ENCODE results near the gene EPHB4. TPM values are rescaled to one million over a fixed set of nuclear protein-coding genes. Genes with fewer than 3 reads are reported as not detected.

The EPHB4 gene
- total RNA-seq, 1 experiment from 2014 or later, result 135 TPM

GRCh38 chr7:100778061-100778621 lies 49.2 kb downstream of the EPHB4 start:
- H3K4me1 ChIP-seq (ENCODE audit: insufficient read depth, low read length), result no peaks in the 10 kb centered on the region
- no peak overlapping the region for H3K9ac ChIP-seq (ENCODE audit: extremely low read depth, insufficient read length, low read length)
- no peak overlapping the region for H3K4ac ChIP-seq (ENCODE audit: low read depth, low read length)
- H3K9me3 ChIP-seq (ENCODE audit: control insufficient read depth, low read depth, low read length), result no peaks in the 10 kb centered on the region
- H2BK120ac ChIP-seq (ENCODE audit: low read depth, low read length, poor library complexity, severe bottlenecking), result no peak overlapping the region
- no peak overlapping the region for H4K91ac ChIP-seq (ENCODE audit: insufficient read length, low read depth, low read length)
- H3K23ac ChIP-seq (ENCODE audit: insufficient read length, low read depth, low read length), result no peak overlapping the region
- H3K79me2 ChIP-seq (ENCODE audit: insufficient read depth, low read length), result no peaks in the 10 kb centered on the region
- no peak overlapping the region for H3K56ac ChIP-seq (ENCODE audit: insufficient read length, low read depth, low read length)
- H2AFZ ChIP-seq (ENCODE audit: low read length), result no peak overlapping the region
- H3K18ac ChIP-seq (ENCODE audit: insufficient read length, low read depth, low read length), result no peak overlapping the region
- no peak overlapping the region for H2AK5ac ChIP-seq (ENCODE audit: insufficient read length, low read length)
- no peak for DNase-seq
- no peak overlapping the region for H2BK12ac ChIP-seq (ENCODE audit: insufficient read length, low read depth, low read length)
- no peak overlapping the region for H3T11ph ChIP-seq (ENCODE audit: low read length)
- Mint-ChIP-seq H3K9me3 (no peaks in the 10 kb centered on the region), H3K27me3 (ENCODE audit: low read depth) (peaks cover 4% of the 10 kb centered on the region), H3K27ac (0 out of 7 replicates have a peak overlapping the region, but pooled peaks of 1 of the 3 experiments have one; percentile 44), H3K4me3 (no peak overlapping the region), H3K36me3 (ENCODE audit: insufficient read depth in 1 of 3, low read depth in 3 of 3) (no peaks in the 10 kb centered on the region), H3K4me1 (no peaks in the 10 kb centered on the region; a peak in 1 of 4 replicates)
- no peak overlapping the region for H2BK5ac ChIP-seq (ENCODE audit: insufficient read length, low read length)
- no peaks in the 10 kb centered on the region for H3K23me2 ChIP-seq (ENCODE audit: insufficient read length, low read depth, low read length, poor library complexity, severe bottlenecking)
- no peak for TF ChIP-seq CTCF (conservative IDR thresholded peaks at IDR 0.05)
- H4K5ac ChIP-seq (ENCODE audit: insufficient read length, low read depth, low read length), result no peak overlapping the region
- H3K14ac ChIP-seq (ENCODE audit: insufficient read depth, low read length), result no peak overlapping the region
- H4K8ac ChIP-seq (replicated peaks; ENCODE audit: insufficient read length, low read depth, low read length), result no peak overlapping the region
- no peak overlapping the region for H2BK20ac ChIP-seq (ENCODE audit: low read depth, low read length, poor library complexity, severe bottlenecking)
- no peaks in the 10 kb centered on the region for H3K79me1 ChIP-seq (ENCODE audit: insufficient read depth, low read depth, low read length, poor library complexity, severe bottlenecking)
- H3K27me3 ChIP-seq (ENCODE audit: insufficient read depth, low read length), result no peaks in the 10 kb centered on the region
- H3K4me2 ChIP-seq (ENCODE audit: insufficient read depth, insufficient read length, low read length), result no peak overlapping the region
- no CpG with 5 or more reads among the region's 6 CpGs for WGBS (ENCODE audit: extremely low coverage, insufficient read length, low lambda C conversion rate)
- no peak overlapping the region for H2BK15ac ChIP-seq (ENCODE audit: low read depth, low read length)
- H3K27ac ChIP-seq (ENCODE audit: insufficient read length, low read depth, low read length), result no peak overlapping the region
- no peaks in the 10 kb centered on the region for H4K20me1 ChIP-seq (ENCODE audit: control insufficient read depth, insufficient read depth, insufficient read length)
